HG03064 (cell line): Measurements from ENCODE around the gene ANKRD34A.

Experiments
- ATAC-seq: cut with Tn5 transposase; IDR thresholded peaks from one replicate; pipeline ENCODE4 v1.9.1; 2021; ENCODE audit warnings: low read depth; ENCODE audit not compliant: unreplicated experiment

ANKRD34A gene

GRCh38 chr1:145912128-145912641, 52.2 kb downstream of the ANKRD34A start:
- ATAC-seq, result no peak
